K562 (cell line): ENCODE measurements around the gene WDR5B. TPM values are rescaled to one million over a fixed set of nuclear protein-coding genes. Genes with fewer than 3 reads are reported as not detected.

ENCODE experiments used
- CREM ChIP-seq: IDR thresholded peaks from 2 replicates; pipeline ENCODE4 v1.6.1; 2014; ENCODE audit warnings: antibody characterized with exemption, low read depth
- EP300 ChIP-seq: IDR thresholded peaks from 2 replicates; pipeline ENCODE4 v1.6.1; 2012; ENCODE audit warnings: low read length, improper control_type of control experiment
- GATAD2B ChIP-seq: fragments of 450-650 bp; IDR thresholded peaks from 2 replicates; pipeline ENCODE4 v1.6.1; 2017; ENCODE audit warnings: mild to moderate bottlenecking, borderline replicate concordance
- NELFE ChIP-seq: IDR thresholded peaks from 2 replicates; pipeline ENCODE4 v1.6.1; 2011; ENCODE audit warnings: mild to moderate bottlenecking; ENCODE audit not compliant: insufficient read depth, insufficient read length
- NFIC ChIP-seq: fragments of 450-650 bp; IDR thresholded peaks from 2 replicates; pipeline ENCODE4 v1.6.1; 2017; ENCODE audit warnings: mild to moderate bottlenecking, inconsistent platforms
- PHB ChIP-seq: fragments of 250-450 bp; sonication (Bioruptor Pico); IDR thresholded peaks from 2 replicates; pipeline ENCODE4 v1.5.0; 2021
- PHF20 ChIP-seq: fragments of 450-650 bp; IDR thresholded peaks from 2 replicates; pipeline ENCODE4 v1.6.1; 2018; ENCODE audit not compliant: partially characterized antibody
- POLR2H ChIP-seq: IDR thresholded peaks from 2 replicates; pipeline ENCODE4 v1.6.1; 2016; ENCODE audit warnings: missing genetic modification characterization, low read depth, mild to moderate bottlenecking, control low read depth, missing compliant biosample characterization, moderate library complexity
- SMAD1 ChIP-seq: fragments of 150-350 bp; IDR thresholded peaks from 2 replicates; pipeline ENCODE4 v1.6.1; 2014; ENCODE audit warnings: low read length, low read depth; ENCODE audit not compliant: partially characterized antibody
- SMARCE1 ChIP-seq: fragments of 450-650 bp; IDR thresholded peaks from 2 replicates; pipeline ENCODE4 v1.7.1; 2016; ENCODE audit warnings: mild to moderate bottlenecking
- ZKSCAN8 ChIP-seq: fragments of 200-800 bp; sonication (Bioruptor generic); IDR thresholded peaks from 2 replicates; pipeline ENCODE4 v1.6.1; 2016; ENCODE audit warnings: missing genetic modification characterization, missing compliant biosample characterization
- polyA plus RNA-seq, 8 experiments: library from polyadenylated mRNA; depleted of rRNA in 4 of 8; stranded (reverse) in 5 of 8; unstranded in 3 of 8; fragments of >200 nt; fragmentation: Nextera tagmentation in 2 of 8; fragmentation: Illumina TruSeq in 1 of 8; extraction: Ambion mirVana in 2 of 8; extraction: Trizol in 1 of 8; gene quantifications; 2 replicates each; pipeline versions ENCODE4 v1.2.1 to v1.2.3, GENCODE V29; 2011 to 2014; ENCODE audit warnings: inconsistent platforms in 1 of 8, missing spikeins in 1 of 8
- total RNA-seq, 7 experiments: library from RNA; depleted of rRNA in 6 of 7; stranded (reverse); fragments of >200 nt in 6 of 7; fragmentation: Illumina TruSeq in 2 of 7; extraction: Trizol in 2 of 7; gene quantifications; 2 replicates each; pipeline versions ENCODE4 v1.2.1 to v1.2.3, GENCODE V29; 2011 to 2021; ENCODE audit warnings: low replicate concordance in 1 of 7
- TF ChIP-seq, protein P1 (sequence below): fragments of 450-650 bp; IDR thresholded peaks from 2 replicates; pipeline ENCODE4 v1.6.1; 2016; ENCODE audit warnings: mild to moderate bottlenecking, moderate library complexity
- TF ChIP-seq, protein P2 (sequence below): fragments of 200-800 bp; sonication (Bioruptor generic); IDR thresholded peaks from 2 replicates; pipeline ENCODE4 v1.6.1; 2017; ENCODE audit warnings: missing genetic modification characterization, missing compliant biosample characterization

The WDR5B gene
- total and polyA plus RNA-seq, 9 of the 15 experiments (the other 6 are each of a cell fraction or from before 2014, with no cell fraction given), result 2.8 to 10.1 (median 4.2) TPM

DNA sequence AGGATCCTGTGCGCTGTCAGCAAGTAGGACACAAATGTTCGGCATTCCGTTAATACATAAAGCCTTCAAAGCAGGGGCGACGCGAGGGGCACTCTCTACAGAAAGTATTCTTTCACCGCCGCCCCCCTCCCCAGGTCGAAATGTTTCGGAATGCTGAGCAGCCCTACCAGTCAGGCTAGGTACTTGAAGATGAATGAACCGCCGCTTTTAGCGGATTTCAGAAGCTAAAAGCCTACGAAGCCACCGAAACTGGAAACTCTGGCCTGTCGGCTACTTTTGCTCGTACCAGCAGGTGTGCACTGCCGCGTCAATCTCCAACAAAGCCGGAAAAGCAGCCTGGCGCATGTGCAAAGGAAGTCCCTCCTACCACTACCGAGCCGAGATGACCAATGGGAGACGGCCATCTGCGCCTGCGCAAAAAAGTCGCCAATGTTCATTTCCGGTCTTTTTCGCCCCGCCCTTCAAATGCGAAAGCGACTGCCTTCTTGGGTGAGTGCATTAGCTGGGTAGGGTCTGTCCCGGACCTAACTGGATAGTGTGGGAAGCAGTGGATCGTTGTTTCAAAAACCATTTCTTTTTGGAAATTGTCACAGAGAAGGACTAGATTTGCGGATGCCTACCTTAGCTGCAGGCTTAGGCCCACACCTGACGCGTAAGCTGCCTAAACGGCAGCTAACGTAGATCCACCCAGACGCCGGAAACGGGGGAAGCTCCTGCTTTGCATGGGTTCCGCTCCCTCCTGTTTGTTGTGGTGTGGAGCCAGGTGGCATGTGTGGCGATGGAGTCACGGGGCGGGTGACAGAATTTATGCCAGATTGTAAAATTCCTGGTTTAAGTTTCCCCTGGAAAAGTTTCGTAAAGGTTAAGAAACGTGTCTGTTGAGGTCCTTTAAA lies at the start of gene WDR5B (continued):
- TF ChIP-seq, protein P1, sequence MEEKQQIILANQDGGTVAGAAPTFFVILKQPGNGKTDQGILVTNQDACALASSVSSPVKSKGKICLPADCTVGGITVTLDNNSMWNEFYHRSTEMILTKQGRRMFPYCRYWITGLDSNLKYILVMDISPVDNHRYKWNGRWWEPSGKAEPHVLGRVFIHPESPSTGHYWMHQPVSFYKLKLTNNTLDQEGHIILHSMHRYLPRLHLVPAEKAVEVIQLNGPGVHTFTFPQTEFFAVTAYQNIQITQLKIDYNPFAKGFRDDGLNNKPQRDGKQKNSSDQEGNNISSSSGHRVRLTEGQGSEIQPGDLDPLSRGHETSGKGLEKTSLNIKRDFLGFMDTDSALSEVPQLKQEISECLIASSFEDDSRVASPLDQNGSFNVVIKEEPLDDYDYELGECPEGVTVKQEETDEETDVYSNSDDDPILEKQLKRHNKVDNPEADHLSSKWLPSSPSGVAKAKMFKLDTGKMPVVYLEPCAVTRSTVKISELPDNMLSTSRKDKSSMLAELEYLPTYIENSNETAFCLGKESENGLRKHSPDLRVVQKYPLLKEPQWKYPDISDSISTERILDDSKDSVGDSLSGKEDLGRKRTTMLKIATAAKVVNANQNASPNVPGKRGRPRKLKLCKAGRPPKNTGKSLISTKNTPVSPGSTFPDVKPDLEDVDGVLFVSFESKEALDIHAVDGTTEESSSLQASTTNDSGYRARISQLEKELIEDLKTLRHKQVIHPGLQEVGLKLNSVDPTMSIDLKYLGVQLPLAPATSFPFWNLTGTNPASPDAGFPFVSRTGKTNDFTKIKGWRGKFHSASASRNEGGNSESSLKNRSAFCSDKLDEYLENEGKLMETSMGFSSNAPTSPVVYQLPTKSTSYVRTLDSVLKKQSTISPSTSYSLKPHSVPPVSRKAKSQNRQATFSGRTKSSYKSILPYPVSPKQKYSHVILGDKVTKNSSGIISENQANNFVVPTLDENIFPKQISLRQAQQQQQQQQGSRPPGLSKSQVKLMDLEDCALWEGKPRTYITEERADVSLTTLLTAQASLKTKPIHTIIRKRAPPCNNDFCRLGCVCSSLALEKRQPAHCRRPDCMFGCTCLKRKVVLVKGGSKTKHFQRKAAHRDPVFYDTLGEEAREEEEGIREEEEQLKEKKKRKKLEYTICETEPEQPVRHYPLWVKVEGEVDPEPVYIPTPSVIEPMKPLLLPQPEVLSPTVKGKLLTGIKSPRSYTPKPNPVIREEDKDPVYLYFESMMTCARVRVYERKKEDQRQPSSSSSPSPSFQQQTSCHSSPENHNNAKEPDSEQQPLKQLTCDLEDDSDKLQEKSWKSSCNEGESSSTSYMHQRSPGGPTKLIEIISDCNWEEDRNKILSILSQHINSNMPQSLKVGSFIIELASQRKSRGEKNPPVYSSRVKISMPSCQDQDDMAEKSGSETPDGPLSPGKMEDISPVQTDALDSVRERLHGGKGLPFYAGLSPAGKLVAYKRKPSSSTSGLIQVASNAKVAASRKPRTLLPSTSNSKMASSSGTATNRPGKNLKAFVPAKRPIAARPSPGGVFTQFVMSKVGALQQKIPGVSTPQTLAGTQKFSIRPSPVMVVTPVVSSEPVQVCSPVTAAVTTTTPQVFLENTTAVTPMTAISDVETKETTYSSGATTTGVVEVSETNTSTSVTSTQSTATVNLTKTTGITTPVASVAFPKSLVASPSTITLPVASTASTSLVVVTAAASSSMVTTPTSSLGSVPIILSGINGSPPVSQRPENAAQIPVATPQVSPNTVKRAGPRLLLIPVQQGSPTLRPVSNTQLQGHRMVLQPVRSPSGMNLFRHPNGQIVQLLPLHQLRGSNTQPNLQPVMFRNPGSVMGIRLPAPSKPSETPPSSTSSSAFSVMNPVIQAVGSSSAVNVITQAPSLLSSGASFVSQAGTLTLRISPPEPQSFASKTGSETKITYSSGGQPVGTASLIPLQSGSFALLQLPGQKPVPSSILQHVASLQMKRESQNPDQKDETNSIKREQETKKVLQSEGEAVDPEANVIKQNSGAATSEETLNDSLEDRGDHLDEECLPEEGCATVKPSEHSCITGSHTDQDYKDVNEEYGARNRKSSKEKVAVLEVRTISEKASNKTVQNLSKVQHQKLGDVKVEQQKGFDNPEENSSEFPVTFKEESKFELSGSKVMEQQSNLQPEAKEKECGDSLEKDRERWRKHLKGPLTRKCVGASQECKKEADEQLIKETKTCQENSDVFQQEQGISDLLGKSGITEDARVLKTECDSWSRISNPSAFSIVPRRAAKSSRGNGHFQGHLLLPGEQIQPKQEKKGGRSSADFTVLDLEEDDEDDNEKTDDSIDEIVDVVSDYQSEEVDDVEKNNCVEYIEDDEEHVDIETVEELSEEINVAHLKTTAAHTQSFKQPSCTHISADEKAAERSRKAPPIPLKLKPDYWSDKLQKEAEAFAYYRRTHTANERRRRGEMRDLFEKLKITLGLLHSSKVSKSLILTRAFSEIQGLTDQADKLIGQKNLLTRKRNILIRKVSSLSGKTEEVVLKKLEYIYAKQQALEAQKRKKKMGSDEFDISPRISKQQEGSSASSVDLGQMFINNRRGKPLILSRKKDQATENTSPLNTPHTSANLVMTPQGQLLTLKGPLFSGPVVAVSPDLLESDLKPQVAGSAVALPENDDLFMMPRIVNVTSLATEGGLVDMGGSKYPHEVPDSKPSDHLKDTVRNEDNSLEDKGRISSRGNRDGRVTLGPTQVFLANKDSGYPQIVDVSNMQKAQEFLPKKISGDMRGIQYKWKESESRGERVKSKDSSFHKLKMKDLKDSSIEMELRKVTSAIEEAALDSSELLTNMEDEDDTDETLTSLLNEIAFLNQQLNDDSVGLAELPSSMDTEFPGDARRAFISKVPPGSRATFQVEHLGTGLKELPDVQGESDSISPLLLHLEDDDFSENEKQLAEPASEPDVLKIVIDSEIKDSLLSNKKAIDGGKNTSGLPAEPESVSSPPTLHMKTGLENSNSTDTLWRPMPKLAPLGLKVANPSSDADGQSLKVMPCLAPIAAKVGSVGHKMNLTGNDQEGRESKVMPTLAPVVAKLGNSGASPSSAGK, result peak; percentile 53; the same call in 1 of the 2 replicates
- TF ChIP-seq NELFE, result no peak
- TF ChIP-seq PHB (CRISPR knock-in tag), result no peak
- peak; percentile 90 for TF ChIP-seq POLR2H (tag)
- 0 out of 2 replicates have a peak, but pooled peaks have one; percentile 11 for TF ChIP-seq GATAD2B
- TF ChIP-seq SMAD1, result peak; percentile 32
- no peak for TF ChIP-seq SMARCE1
- TF ChIP-seq ZKSCAN8 (CRISPR knock-in tag), result no peak
- peak; percentile 28; the same call in 1 of the 2 replicates for TF ChIP-seq NFIC
- TF ChIP-seq EP300, result no peak
- peak; percentile 59; the same call in 1 of the 2 replicates for TF ChIP-seq CREM
- peak; percentile 47 for TF ChIP-seq PHF20
- TF ChIP-seq, protein P2, sequence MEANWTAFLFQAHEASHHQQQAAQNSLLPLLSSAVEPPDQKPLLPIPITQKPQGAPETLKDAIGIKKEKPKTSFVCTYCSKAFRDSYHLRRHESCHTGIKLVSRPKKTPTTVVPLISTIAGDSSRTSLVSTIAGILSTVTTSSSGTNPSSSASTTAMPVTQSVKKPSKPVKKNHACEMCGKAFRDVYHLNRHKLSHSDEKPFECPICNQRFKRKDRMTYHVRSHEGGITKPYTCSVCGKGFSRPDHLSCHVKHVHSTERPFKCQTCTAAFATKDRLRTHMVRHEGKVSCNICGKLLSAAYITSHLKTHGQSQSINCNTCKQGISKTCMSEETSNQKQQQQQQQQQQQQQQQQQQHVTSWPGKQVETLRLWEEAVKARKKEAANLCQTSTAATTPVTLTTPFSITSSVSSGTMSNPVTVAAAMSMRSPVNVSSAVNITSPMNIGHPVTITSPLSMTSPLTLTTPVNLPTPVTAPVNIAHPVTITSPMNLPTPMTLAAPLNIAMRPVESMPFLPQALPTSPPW (CRISPR knock-in tag), result peak; percentile 84
